Thyroid gland (tissue), 4 donors: ENCODE measurements around the gene GSTP1.

Source experiments
- CTCF ChIP-seq, 6 experiments: fragments of 200-600 bp in 3 of 6; fragments of 450-650 bp in 3 of 6; sonication (generic) in 3 of 6; IDR thresholded peaks; one replicate each; pipeline ENCODE4 v1.5.1; 2016 to 2019; ENCODE audit warnings: antibody characterized with exemption in 6 of 6, mild to moderate bottlenecking in 2 of 6, inconsistent platforms in 1 of 6, moderate library complexity in 1 of 6
- POLR2A ChIP-seq, 2 donors: fragments of 450-650 bp; IDR thresholded peaks; one replicate each; pipeline ENCODE4 v1.6.1; 2017; ENCODE audit warnings: antibody characterized with exemption in 2 of 2, mild to moderate bottlenecking in 2 of 2, moderate library complexity in 1 of 2

GRCh38 chr11:67629386-67630227, 46.0 kb downstream of the GSTP1 start, which contains the start of gene NUDT8:
- TF ChIP-seq CTCF (IDR thresholded peaks at IDR 0.05): peak; percentile 39 to 77 (median 60)
- TF ChIP-seq POLR2A (IDR thresholded peaks at IDR 0.05): peak; percentile 75 to 87
